Measurements from ENCODE around the gene HTRA1.

DNA sequence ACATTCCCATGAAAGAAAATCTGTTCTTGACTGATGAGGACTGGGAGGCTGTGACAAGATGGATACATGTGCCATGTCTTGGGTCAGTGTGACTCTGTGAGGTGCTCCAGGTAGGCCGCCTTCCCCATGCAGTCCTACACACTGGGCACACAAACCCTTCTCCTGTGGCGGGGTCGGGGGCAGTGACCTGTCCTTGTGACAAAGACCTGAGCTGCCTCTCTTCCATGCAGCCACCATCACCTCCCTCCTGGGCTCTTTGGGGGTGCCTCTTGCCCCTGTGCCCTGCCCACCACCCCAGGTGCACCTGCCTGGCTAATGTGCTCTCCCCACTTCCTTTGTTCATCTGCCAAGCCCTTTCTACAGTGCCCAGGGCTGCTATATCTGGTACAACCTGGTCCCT lies 63.5 kb downstream of the HTRA1 start:
- no peak for TF ChIP-seq POLR2AphosphoS5 (IDR thresholded peaks at IDR 0.05)
- TF ChIP-seq, protein P1, sequence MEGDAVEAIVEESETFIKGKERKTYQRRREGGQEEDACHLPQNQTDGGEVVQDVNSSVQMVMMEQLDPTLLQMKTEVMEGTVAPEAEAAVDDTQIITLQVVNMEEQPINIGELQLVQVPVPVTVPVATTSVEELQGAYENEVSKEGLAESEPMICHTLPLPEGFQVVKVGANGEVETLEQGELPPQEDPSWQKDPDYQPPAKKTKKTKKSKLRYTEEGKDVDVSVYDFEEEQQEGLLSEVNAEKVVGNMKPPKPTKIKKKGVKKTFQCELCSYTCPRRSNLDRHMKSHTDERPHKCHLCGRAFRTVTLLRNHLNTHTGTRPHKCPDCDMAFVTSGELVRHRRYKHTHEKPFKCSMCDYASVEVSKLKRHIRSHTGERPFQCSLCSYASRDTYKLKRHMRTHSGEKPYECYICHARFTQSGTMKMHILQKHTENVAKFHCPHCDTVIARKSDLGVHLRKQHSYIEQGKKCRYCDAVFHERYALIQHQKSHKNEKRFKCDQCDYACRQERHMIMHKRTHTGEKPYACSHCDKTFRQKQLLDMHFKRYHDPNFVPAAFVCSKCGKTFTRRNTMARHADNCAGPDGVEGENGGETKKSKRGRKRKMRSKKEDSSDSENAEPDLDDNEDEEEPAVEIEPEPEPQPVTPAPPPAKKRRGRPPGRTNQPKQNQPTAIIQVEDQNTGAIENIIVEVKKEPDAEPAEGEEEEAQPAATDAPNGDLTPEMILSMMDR (IDR thresholded peaks at IDR 0.05 in 8 of 11, conservative IDR thresholded peaks at IDR 0.05 in 3 of 11), result no peak
